GM12878 (cell line): ENCODE results near the gene SPINK8. TPM values are rescaled to one million over a fixed set of nuclear protein-coding genes. Genes with fewer than 3 reads are reported as not detected.

ENCODE experiments used
- ATAC-seq: fragments of 200-7000 bp; cut with Tn5 transposase; 3 replicates; pipeline ENCODE4 v1.9.1; 2020; ENCODE audit warnings: mild to moderate bottlenecking, moderate library complexity
- BruUV-seq: library from RNA; stranded (reverse); fragments of 400-500 nt; replicated peaks from 2 replicates; lab custom pipeline; 2021; lab: Mats Ljungman, UMichigan
- CTCF ChIA-PET: fragments of 300-600 bp; sonication (Branson Sonifier 250); formaldehyde crosslinking; extraction: SDS; loops from one replicate; lab custom pipeline; 2021; ENCODE audit warnings: inconsistent platforms; lab: Yijun Ruan, JAX
- POLR2A ChIA-PET: fragments of 350-600 bp; formaldehyde crosslinking; extraction: SDS; loops from one replicate; lab custom pipeline; 2021; ENCODE audit warnings: inconsistent platforms; lab: Charles Lee
- RAD21 ChIA-PET: fragments of 300-600 bp; sonication (Branson Sonifier 250); formaldehyde crosslinking; loops from one replicate; lab custom pipeline; 2023; ENCODE audit warnings: antibody characterized with exemption; ENCODE audit not compliant: unreplicated experiment; lab: Charles Lee
- SMC1A ChIA-PET: fragments of 300-600 bp; sonication (Branson Sonifier 250); formaldehyde crosslinking; loops from one replicate; lab custom pipeline; 2023; ENCODE audit not compliant: unreplicated experiment, uncharacterized antibody; lab: Charles Lee
- DNase-seq: peaks from one replicate; pipeline ENCODE4 v3.0.0-alpha.2; 2011; ENCODE audit warnings: low read depth, low spot score
- FAIRE-seq: peaks from 3 replicates; lab custom pipeline; 2011; peaks lifted over from hg19 to GRCh38; lab: Jason Lieb, UNC
- H2AFZ ChIP-seq: 2 replicates; pipeline ENCODE4 v1.6.0; 2011; ENCODE audit warnings: low read depth, low read length, control low read depth; ENCODE audit not compliant: control insufficient read depth
- H3K27ac ChIP-seq: 2 replicates; pipeline ENCODE4 v1.5.1; 2011; ENCODE audit warnings: control low read depth; ENCODE audit not compliant: control insufficient read depth, insufficient read depth
- H3K27me3 ChIP-seq, 2 experiments: replicated peaks in 1 of 2; 2 replicates each; pipeline versions ENCODE4 v1.6.0 to v1.6.1; 2011; ENCODE audit warnings: low read length in 1 of 2; ENCODE audit not compliant: control insufficient read depth in 2 of 2, insufficient read depth in 2 of 2
- H3K36me3 ChIP-seq, 2 experiments: 2 replicates each; pipeline ENCODE4 v1.5.1; 2011; ENCODE audit warnings: low read length in 1 of 2; ENCODE audit not compliant: control insufficient read depth in 2 of 2, insufficient read depth in 2 of 2
- H3K4me1 ChIP-seq: 2 replicates; pipeline ENCODE4 v1.6.1; 2011; ENCODE audit warnings: mild to moderate bottlenecking, low read length, moderate library complexity, mixed read lengths; ENCODE audit not compliant: control insufficient read depth, insufficient read depth
- H3K4me2 ChIP-seq: 2 replicates; pipeline ENCODE4 v1.6.0; 2011; ENCODE audit warnings: control low read depth; ENCODE audit not compliant: control insufficient read depth, insufficient read depth
- H3K4me3 ChIP-seq: fragments of 200-600 bp; sonication (generic); 2 replicates; pipeline ENCODE4 v1.5.1; 2016
- H3K79me2 ChIP-seq: 2 replicates; pipeline ENCODE4 v1.6.0; 2011; ENCODE audit warnings: low read length; ENCODE audit not compliant: control insufficient read depth, insufficient read depth
- H3K9ac ChIP-seq: 2 replicates; pipeline ENCODE4 v1.8.0; 2011; ENCODE audit warnings: low read length, control low read depth, mixed read lengths; ENCODE audit not compliant: control insufficient read depth, insufficient read depth
- H3K9me3 ChIP-seq: replicated peaks from 3 replicates; pipeline ENCODE4 v1.5.1; 2011; ENCODE audit warnings: mild to moderate bottlenecking, low read length; ENCODE audit not compliant: control insufficient read depth, insufficient read depth
- H4K20me1 ChIP-seq: 2 replicates; pipeline ENCODE4 v1.6.0; 2011; ENCODE audit not compliant: control insufficient read depth, insufficient read depth
- BACH1 ChIP-seq: fragments of 450-650 bp; IDR thresholded peaks from 2 replicates; pipeline ENCODE4 v1.6.1; 2017; ENCODE audit warnings: mild to moderate bottlenecking, borderline replicate concordance
- CBX5 ChIP-seq: sonication (generic); IDR thresholded peaks from 2 replicates; pipeline ENCODE4 v1.6.1; 2016; ENCODE audit warnings: low read depth, moderate library complexity, mild to moderate bottlenecking, inconsistent platforms
- CREM ChIP-seq: IDR thresholded peaks from 2 replicates; pipeline ENCODE4 v1.6.1; 2014; ENCODE audit warnings: antibody characterized with exemption, low read depth
- EGR1 ChIP-seq, 2 experiments: IDR thresholded peaks; 1 replicate in 1 of 2; 2 replicates in 1 of 2; pipeline ENCODE4 v1.6.1; 2011 to 2012; ENCODE audit warnings: low read depth in 2 of 2, low read length in 2 of 2, borderline replicate concordance in 1 of 2, mild to moderate bottlenecking in 1 of 2, moderate library complexity in 1 of 2
- JUND ChIP-seq: IDR thresholded peaks from 2 replicates; pipeline ENCODE4 v1.6.1; 2012; ENCODE audit warnings: low read depth, mild to moderate bottlenecking, low read length, improper control_type of control experiment, moderate library complexity
- MYC ChIP-seq: IDR thresholded peaks from 2 replicates; pipeline ENCODE4 v1.6.1; 2011; ENCODE audit warnings: mild to moderate bottlenecking, low read length, moderate library complexity, inconsistent platforms; ENCODE audit not compliant: insufficient read depth, insufficient replicate concordance, insufficient read length, severe bottlenecking
- NFXL1 ChIP-seq: fragments of 450-650 bp; IDR thresholded peaks from 2 replicates; pipeline ENCODE4 v1.6.1; 2017; ENCODE audit warnings: antibody characterized with exemption, mild to moderate bottlenecking, borderline replicate concordance
- NR2F1 ChIP-seq: fragments of 450-650 bp; conservative IDR thresholded peaks from 2 replicates; pipeline ENCODE4 v1.6.1; 2017; ENCODE audit warnings: mild to moderate bottlenecking
- NRF1 ChIP-seq: conservative IDR thresholded peaks from 2 replicates; pipeline ENCODE4 v1.6.1; 2011; ENCODE audit warnings: mild to moderate bottlenecking, low read depth, low read length, improper control_type of control experiment
- RAD51 ChIP-seq: fragments of 450-650 bp; IDR thresholded peaks from 2 replicates; pipeline ENCODE4 v1.6.1; 2016; ENCODE audit warnings: moderate library complexity, mild to moderate bottlenecking, inconsistent platforms
- RB1 ChIP-seq: fragments of 450-650 bp; formaldehyde crosslinking; IDR thresholded peaks from 2 replicates; pipeline ENCODE4 v1.6.1; 2017; ENCODE audit warnings: mild to moderate bottlenecking, borderline replicate concordance
- RFX5 ChIP-seq: IDR thresholded peaks from 2 replicates; pipeline ENCODE4 v1.6.1; 2011; ENCODE audit warnings: low read depth, low read length, improper control_type of control experiment
- WGBS: methylation state at CpG from one replicate; pipeline ENCODE4 v1.1.6; 2016; ENCODE audit warnings: low lambda C conversion rate; ENCODE audit not compliant: insufficient replicate concordance, insufficient coverage; ENCODE audit errors: missing lambda C conversion rate; 5-methylcytosine and 5-hydroxymethylcytosine counted together
- in situ Hi-C: fragments of 300-500 bp; cut with MboI; formaldehyde crosslinking; loops from 9 replicates; pipeline ENCODE4 v1.14.3; 2018; ENCODE audit warnings: mixed read lengths
- intact Hi-C: fragments of 100-400 bp; cut with micrococcal nuclease; formaldehyde crosslinking; loops from one replicate; pipeline ENCODE4 v1.14.2; 2022; ENCODE audit not compliant: unreplicated experiment
- polyA plus RNA-seq, 11 experiments: library from polyadenylated mRNA; depleted of rRNA in 4 of 11; unstranded in 6 of 11; stranded (reverse) in 5 of 11; fragments of >200 nt; fragmentation: Nextera tagmentation in 4 of 11; fragmentation: Illumina TruSeq in 1 of 11; extraction: Ambion mirVana in 4 of 11; extraction: Trizol in 1 of 11; gene quantifications; 1 replicate in 1 of 11; 2 replicates in 10 of 11; pipeline versions ENCODE4 v1.2.1 to v1.2.3, GENCODE V29; 2011 to 2016; ENCODE audit warnings: inconsistent platforms in 2 of 11, missing spikeins in 2 of 11, low read depth in 1 of 11
- total RNA-seq, 4 experiments: library from RNA; depleted of rRNA in 3 of 4; stranded (reverse); fragments of >200 nt in 3 of 4; fragmentation: Illumina TruSeq in 1 of 4; extraction: Trizol in 1 of 4; gene quantifications; 2 replicates each; pipeline versions ENCODE4 v1.2.1 to v1.2.3, GENCODE V29; 2013 to 2021
- TF ChIP-seq, protein P1 (sequence below): fragments of 450-650 bp; IDR thresholded peaks from 2 replicates; pipeline ENCODE4 v1.6.1; 2016; ENCODE audit warnings: mild to moderate bottlenecking
- TF ChIP-seq, protein P2 (sequence below): fragments of 450-650 bp; IDR thresholded peaks from 2 replicates; pipeline ENCODE4 v1.6.1; 2016; ENCODE audit warnings: mild to moderate bottlenecking, moderate library complexity, borderline replicate concordance
- TF ChIP-seq, protein P3 (sequence below): fragments of 450-650 bp; IDR thresholded peaks from 2 replicates; pipeline ENCODE4 v1.6.1; 2017; ENCODE audit warnings: borderline replicate concordance

Gene SPINK8
- total and polyA plus RNA-seq, 10 of the 15 experiments (the other 5 are each of a cell fraction or from before 2014, with no cell fraction given), result not detected

DNA sequence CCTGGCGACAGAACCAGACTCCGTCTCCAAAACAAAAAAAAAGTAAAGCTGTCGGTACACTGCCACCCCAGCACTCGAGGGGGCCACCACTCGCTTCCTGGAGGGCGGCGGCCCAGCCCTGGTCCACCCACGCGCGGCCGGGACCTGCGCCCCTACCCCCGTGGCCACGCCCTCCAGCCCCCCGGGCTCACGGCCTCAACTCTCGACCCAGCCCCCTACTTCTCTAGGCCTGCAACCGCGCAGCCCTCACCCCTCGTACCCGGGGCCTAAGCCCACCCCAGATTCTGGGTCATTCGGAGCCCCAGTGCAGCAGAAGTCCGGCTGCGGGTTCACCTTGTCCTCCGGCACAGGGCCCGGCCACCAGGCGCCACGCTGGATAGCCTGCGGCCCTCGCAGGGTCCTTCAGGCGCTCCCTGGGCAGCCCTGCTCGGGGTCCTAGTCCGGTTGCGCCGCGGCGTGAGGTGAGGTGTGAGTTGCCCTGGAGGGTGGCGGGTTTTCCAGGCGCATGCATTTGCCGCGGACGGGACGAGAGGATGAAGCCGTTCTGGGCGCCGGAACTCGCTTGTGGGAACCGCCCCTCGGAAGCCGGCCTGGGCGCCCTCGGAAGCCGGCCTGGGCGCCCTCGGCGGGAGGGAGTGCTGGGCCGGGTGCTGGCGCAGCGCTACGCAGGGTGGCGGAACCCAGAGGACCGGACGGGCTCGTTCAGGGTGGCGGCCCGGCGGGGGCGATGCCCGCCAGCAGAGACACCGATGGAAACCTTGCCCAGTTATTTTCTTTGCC is 32.3 kb downstream of the SPINK8 start, which contains the start of gene NME6:
Gene NME6, minus strand, starts transcription at position 348 of the 780 bp plus-strand sequence.
- ATAC-seq, result peak; percentile 82
- Histone ChIP-seq H3K4me3 (peak within 1 kb of the TSS; percentile 89), H3K4me2 (peak within 1 kb of the TSS; percentile 97), H3K9me3 (no peaks in the 10 kb centered on the region), H3K79me2 (peaks cover 27% of the 10 kb centered on the region), H3K36me3 (peaks cover 2 to 7% of the 10 kb centered on the region in 2 experiments; a peak in 3 of 4 replicates), H2AFZ (peak within 1 kb of the TSS; percentile 93), H3K4me1 (peaks cover 12% of the 10 kb centered on the region), H3K9ac (peak within 1 kb of the TSS; percentile 96), H4K20me1 (no peaks in the 10 kb centered on the region), H3K27me3 (no peaks in the 10 kb centered on the region), H3K27ac (peak within 1 kb of the TSS; percentile 95)
- peak; percentile 74 for DNase-seq
- SMC1A ChIA-PET, result interaction anchor here (0.7 to 2.5 kb wide), 9 partner anchors 12 to 135 kb away, joined by 3 to 16 read pairs (median 4); no protein-coding TSS in a partner anchor
- CTCF ChIA-PET, result interaction anchor here (0.8 to 4.7 kb wide), 3 partner anchors 99 to 135 kb away, joined by 3 to 31 read pairs (median 5); no protein-coding TSS in a partner anchor
- intact Hi-C loops (loop anchor here (5.0 kb wide), 1 partner anchor 69 kb away; no protein-coding TSS in a partner anchor), in situ Hi-C loops (no loop called here)
- POLR2A ChIA-PET, result interaction anchor here (0.6 to 2.1 kb wide), 5 partner anchors 58 to 259 kb away, joined by 3 to 9 read pairs (median 4); partner anchors contain the start of genes CCDC51 and TMA7
- BruUV-seq, result no TSS peak
- RAD21 ChIA-PET, result interaction anchor here (0.7 to 2.1 kb wide), 10 partner anchors 33 to 197 kb away, joined by 3 to 11 read pairs (median 3); partner anchors contain the start of genes CCDC51 and TMA7
- under 1% methylated on average over 50 of the region's 70 CpGs for WGBS
- peak; percentile 47 for FAIRE-seq
- TF ChIP-seq EGR1 (IDR thresholded peaks at IDR 0.05; ENCODE audit: borderline replicate concordance in 1 of 2, low read depth in 2 of 2, low read length in 2 of 2), result peak in 1 of 2 experiments; percentile 95; a peak in 2 of 3 replicates
- TF ChIP-seq JUND, result 0 out of 2 replicates have a peak, but pooled peaks have one; percentile 40
- TF ChIP-seq, protein P1, sequence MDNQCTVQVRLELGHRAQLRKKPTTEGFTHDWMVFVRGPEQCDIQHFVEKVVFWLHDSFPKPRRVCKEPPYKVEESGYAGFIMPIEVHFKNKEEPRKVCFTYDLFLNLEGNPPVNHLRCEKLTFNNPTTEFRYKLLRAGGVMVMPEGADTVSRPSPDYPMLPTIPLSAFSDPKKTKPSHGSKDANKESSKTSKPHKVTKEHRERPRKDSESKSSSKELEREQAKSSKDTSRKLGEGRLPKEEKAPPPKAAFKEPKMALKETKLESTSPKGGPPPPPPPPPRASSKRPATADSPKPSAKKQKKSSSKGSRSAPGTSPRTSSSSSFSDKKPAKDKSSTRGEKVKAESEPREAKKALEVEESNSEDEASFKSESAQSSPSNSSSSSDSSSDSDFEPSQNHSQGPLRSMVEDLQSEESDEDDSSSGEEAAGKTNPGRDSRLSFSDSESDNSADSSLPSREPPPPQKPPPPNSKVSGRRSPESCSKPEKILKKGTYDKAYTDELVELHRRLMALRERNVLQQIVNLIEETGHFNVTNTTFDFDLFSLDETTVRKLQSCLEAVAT, result no peak
- TF ChIP-seq, protein P2, sequence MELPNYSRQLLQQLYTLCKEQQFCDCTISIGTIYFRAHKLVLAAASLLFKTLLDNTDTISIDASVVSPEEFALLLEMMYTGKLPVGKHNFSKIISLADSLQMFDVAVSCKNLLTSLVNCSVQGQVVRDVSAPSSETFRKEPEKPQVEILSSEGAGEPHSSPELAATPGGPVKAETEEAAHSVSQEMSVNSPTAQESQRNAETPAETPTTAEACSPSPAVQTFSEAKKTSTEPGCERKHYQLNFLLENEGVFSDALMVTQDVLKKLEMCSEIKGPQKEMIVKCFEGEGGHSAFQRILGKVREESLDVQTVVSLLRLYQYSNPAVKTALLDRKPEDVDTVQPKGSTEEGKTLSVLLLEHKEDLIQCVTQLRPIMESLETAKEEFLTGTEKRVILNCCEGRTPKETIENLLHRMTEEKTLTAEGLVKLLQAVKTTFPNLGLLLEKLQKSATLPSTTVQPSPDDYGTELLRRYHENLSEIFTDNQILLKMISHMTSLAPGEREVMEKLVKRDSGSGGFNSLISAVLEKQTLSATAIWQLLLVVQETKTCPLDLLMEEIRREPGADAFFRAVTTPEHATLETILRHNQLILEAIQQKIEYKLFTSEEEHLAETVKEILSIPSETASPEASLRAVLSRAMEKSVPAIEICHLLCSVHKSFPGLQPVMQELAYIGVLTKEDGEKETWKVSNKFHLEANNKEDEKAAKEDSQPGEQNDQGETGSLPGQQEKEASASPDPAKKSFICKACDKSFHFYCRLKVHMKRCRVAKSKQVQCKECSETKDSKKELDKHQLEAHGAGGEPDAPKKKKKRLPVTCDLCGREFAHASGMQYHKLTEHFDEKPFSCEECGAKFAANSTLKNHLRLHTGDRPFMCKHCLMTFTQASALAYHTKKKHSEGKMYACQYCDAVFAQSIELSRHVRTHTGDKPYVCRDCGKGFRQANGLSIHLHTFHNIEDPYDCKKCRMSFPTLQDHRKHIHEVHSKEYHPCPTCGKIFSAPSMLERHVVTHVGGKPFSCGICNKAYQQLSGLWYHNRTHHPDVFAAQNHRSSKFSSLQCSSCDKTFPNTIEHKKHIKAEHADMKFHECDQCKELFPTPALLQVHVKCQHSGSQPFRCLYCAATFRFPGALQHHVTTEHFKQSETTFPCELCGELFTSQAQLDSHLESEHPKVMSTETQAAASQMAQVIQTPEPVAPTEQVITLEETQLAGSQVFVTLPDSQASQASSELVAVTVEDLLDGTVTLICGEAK, result 0 out of 2 replicates have a peak, but pooled peaks have one; percentile 19
- peak; percentile 36; the same call in 1 of the 2 replicates for TF ChIP-seq RFX5
- peak; percentile 31 for TF ChIP-seq BACH1
- TF ChIP-seq MYC, result peak; percentile 99
- TF ChIP-seq, protein P3, sequence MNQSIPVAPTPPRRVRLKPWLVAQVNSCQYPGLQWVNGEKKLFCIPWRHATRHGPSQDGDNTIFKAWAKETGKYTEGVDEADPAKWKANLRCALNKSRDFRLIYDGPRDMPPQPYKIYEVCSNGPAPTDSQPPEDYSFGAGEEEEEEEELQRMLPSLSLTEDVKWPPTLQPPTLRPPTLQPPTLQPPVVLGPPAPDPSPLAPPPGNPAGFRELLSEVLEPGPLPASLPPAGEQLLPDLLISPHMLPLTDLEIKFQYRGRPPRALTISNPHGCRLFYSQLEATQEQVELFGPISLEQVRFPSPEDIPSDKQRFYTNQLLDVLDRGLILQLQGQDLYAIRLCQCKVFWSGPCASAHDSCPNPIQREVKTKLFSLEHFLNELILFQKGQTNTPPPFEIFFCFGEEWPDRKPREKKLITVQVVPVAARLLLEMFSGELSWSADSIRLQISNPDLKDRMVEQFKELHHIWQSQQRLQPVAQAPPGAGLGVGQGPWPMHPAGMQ, result peak; percentile 97
- TF ChIP-seq NR2F1, result peak; percentile 86
- TF ChIP-seq RB1, result peak; percentile 84; the same call in 1 of the 2 replicates
- peak; percentile 93 for TF ChIP-seq CREM
- TF ChIP-seq NRF1, result 0 out of 2 replicates have a peak, but pooled peaks have one; percentile 18
- TF ChIP-seq NFXL1, result no peak
- peak; percentile 52; the same call in 1 of the 2 replicates for TF ChIP-seq CBX5
- no peak for TF ChIP-seq RAD51
